Spleen (tissue), 11 donors: ENCODE results near the gene LRTM2. TPM values are rescaled to one million over a fixed set of nuclear protein-coding genes. Genes with fewer than 3 reads are reported as not detected.

Experiments used
- DNase-seq: peaks from one replicate; pipeline ENCODE4 v3.0.0-alpha.2; 2020
- H3K27ac ChIP-seq, 8 donors: fragments of 200-600 bp; sonication (generic) in 7 of 8; 1 replicate in 4 of 8; 2 replicates in 4 of 8; pipeline versions ENCODE4 v1.5.0 to v1.8.0; 2016 to 2021; ENCODE audit warnings: inconsistent platforms in 4 of 8, mild to moderate bottlenecking in 4 of 8, moderate library complexity in 1 of 8
- H3K27me3 ChIP-seq, 7 donors: fragments of 200-600 bp; sonication (generic) in 6 of 7; replicated peaks in 1 of 7; 1 replicate in 4 of 7; 2 replicates in 3 of 7; pipeline versions ENCODE4 v1.5.0 to v1.8.0; 2016 to 2021; ENCODE audit warnings: inconsistent platforms in 3 of 7, mild to moderate bottlenecking in 1 of 7
- H3K36me3 ChIP-seq, 6 donors: fragments of 200-600 bp; sonication (generic) in 5 of 6; 1 replicate in 4 of 6; 2 replicates in 2 of 6; pipeline versions ENCODE4 v1.5.0 to v1.8.0; 2016 to 2021; ENCODE audit warnings: inconsistent platforms in 2 of 6
- H3K4me1 ChIP-seq, 6 donors: fragments of 200-600 bp; sonication (generic) in 5 of 6; 1 replicate in 3 of 6; 2 replicates in 3 of 6; pipeline versions ENCODE4 v1.5.0 to v1.8.0; 2016 to 2021; ENCODE audit warnings: inconsistent platforms in 3 of 6
- H3K4me3 ChIP-seq, 8 donors: fragments of 200-600 bp; sonication (generic) in 7 of 8; 1 replicate in 4 of 8; 2 replicates in 4 of 8; pipeline versions ENCODE4 v1.5.0 to v1.8.0; 2016 to 2021; ENCODE audit warnings: inconsistent platforms in 4 of 8, mild to moderate bottlenecking in 4 of 8, moderate library complexity in 2 of 8
- H3K9me3 ChIP-seq, 8 donors: fragments of 200-600 bp; sonication (generic) in 7 of 8; 1 replicate in 4 of 8; 2 replicates in 4 of 8; pipeline versions ENCODE4 v1.5.0 to v1.8.0; 2016 to 2021; ENCODE audit warnings: inconsistent platforms in 4 of 8
- POLR2A ChIP-seq, 3 donors: fragments of 450-650 bp; IDR thresholded peaks; one replicate each; pipeline ENCODE4 v1.5.1; 2017; ENCODE audit warnings: antibody characterized with exemption in 3 of 3, mild to moderate bottlenecking in 1 of 3
- POLR2AphosphoS5 ChIP-seq, 3 donors: sonication (generic); formaldehyde crosslinking; IDR thresholded peaks; one replicate each; pipeline ENCODE4 v1.5.1; 2017; ENCODE audit warnings: antibody characterized with exemption in 3 of 3
- WGBS, 5 donors: extraction: QIAGEN DNeasy Blood & Tissue Kit in 3 of 5; methylation state at CpG; one replicate each; pipeline versions ENCODE4 v1.1.5 to v1.1.7; 2013 to 2018; 5-methylcytosine and 5-hydroxymethylcytosine counted together
- intact Hi-C: fragments of 100-400 bp; cut with DNase I; formaldehyde crosslinking; loops from one replicate; pipeline ENCODE4 v1.15.0; 2023; ENCODE audit warnings: low total_unique reads
- polyA plus RNA-seq, 3 donors: library from polyadenylated mRNA; stranded (reverse); fragments of 200-250 nt; gene quantifications; one replicate each; pipeline ENCODE4 v1.2.1, GENCODE V29; 2013
- total RNA-seq, 7 donors: library from RNA; depleted of rRNA in 3 of 7; stranded (reverse); fragments of >200 nt in 3 of 7; fragmentation: NEBNext Ultra II Directional in 4 of 7; extraction: Animal tissue kit (Norgen Biotek cat#: 25700) in 4 of 7; gene quantifications; one replicate each; pipeline versions ENCODE4 v1.1.0 to v1.2.1, GENCODE V29; 2016 to 2021
- TF ChIP-seq, protein P1 (sequence below), 11 experiments: fragments of 200-600 bp in 7 of 11; fragments of 450-650 bp in 4 of 11; sonication (generic) in 4 of 11; IDR thresholded peaks in 8 of 11; conservative IDR thresholded peaks in 3 of 11; 1 replicate in 7 of 11; 2 replicates in 4 of 11; pipeline versions ENCODE4 v1.4.0 to v1.8.0; 2016 to 2021; ENCODE audit warnings: antibody characterized with exemption in 11 of 11, inconsistent platforms in 4 of 11, mild to moderate bottlenecking in 1 of 11
- donor health status: healthy with polysubstance abuse.
- donor health status: DM: no; HTN: no; CAD: no; lungs with moderate emphysema.
- donor health status: DM: no; HTN: no; CAD: no.
- donor health status: Bipolar disorder and iron deficiency.
- donor health status: healthy.
- donor health status: DM: no; HTN: no; CAD: no.
- donor health status: DM: yes; HTN: yes; CAD: no.

The LRTM2 gene
- total and polyA plus RNA-seq, 10 donors: 0.12 TPM; not detected in 9

DNA sequence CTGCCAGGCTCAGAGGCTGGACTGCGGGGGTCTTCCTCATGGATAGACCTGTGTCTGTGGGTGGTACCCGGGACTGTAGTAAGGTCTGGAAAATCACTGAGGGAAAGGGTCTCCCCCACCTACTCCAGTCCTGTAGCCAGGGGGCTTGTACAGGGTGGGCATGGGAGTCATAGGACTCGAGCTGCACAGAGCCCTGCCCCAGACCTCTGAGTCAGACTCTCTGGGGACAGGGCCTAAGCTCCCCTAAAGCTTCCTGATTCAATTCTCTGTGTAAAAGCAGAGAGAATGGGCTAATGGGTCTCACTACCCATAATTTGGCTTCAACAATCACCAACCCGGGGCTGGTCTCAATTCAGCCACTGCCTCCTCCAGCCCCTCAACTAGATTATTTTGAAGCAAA lies 27.0 kb downstream of the LRTM2 start:
- TF ChIP-seq, protein P1, sequence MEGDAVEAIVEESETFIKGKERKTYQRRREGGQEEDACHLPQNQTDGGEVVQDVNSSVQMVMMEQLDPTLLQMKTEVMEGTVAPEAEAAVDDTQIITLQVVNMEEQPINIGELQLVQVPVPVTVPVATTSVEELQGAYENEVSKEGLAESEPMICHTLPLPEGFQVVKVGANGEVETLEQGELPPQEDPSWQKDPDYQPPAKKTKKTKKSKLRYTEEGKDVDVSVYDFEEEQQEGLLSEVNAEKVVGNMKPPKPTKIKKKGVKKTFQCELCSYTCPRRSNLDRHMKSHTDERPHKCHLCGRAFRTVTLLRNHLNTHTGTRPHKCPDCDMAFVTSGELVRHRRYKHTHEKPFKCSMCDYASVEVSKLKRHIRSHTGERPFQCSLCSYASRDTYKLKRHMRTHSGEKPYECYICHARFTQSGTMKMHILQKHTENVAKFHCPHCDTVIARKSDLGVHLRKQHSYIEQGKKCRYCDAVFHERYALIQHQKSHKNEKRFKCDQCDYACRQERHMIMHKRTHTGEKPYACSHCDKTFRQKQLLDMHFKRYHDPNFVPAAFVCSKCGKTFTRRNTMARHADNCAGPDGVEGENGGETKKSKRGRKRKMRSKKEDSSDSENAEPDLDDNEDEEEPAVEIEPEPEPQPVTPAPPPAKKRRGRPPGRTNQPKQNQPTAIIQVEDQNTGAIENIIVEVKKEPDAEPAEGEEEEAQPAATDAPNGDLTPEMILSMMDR (IDR thresholded peaks at IDR 0.05 in 8 of 11, conservative IDR thresholded peaks at IDR 0.05 in 3 of 11): no peak
- no peak for TF ChIP-seq POLR2A (IDR thresholded peaks at IDR 0.05)
- TF ChIP-seq POLR2AphosphoS5 (IDR thresholded peaks at IDR 0.05): no peak
- H3K4me1 ChIP-seq: peaks cover 0 to 4% (median 1%) of the 10 kb centered on the region in 6 donors
- no peak overlapping the region for H3K4me3 ChIP-seq
- intact Hi-C loops: no loop called here
- WGBS, 5 donors: 59 to 90% (median 64%) methylated on average over 4 of the region's 4 CpGs
- peaks cover 0 to 32% (median 6%) of the 10 kb centered on the region in 7 donors for H3K27me3 ChIP-seq
- DNase-seq: no peak
- H3K36me3 ChIP-seq: no peaks in the 10 kb centered on the region
- no peaks in the 10 kb centered on the region for H3K9me3 ChIP-seq
- H3K27ac ChIP-seq: no peak overlapping the region

DNA sequence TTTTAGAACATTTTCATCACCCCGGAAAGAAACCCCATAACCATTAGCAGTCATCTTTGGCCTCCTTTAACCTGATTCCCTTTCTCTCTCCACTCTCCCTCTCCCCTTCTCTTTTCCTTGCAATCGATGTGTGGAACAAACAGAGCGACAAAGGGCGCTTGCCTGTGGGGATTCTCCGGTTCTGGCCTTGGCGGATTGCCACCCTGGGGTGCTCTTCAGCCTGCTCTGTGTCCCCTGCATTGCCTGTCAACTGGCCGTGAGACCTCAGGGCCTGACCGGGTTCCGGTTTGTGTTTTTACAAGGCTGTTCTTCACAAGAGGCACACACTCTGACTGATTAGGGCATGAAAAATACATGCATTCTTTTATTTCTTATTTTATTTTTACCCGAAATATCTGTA lies 27.8 kb downstream of the LRTM2 start:
- peaks cover 0 to 24% (median 3%) of the 10 kb centered on the region in 7 donors for H3K27me3 ChIP-seq
- 72 to 92% (median 85%) methylated on average over 10 of the region's 10 CpGs for WGBS, 5 donors
- no peak overlapping the region for H3K27ac ChIP-seq
- no peak overlapping the region for H3K4me3 ChIP-seq
- no peak for DNase-seq
- no peaks in the 10 kb centered on the region for H3K36me3 ChIP-seq
- H3K9me3 ChIP-seq: no peaks in the 10 kb centered on the region
- no peaks in the 10 kb centered on the region for H3K4me1 ChIP-seq
- intact Hi-C loops: no loop called here
- TF ChIP-seq, protein P1 (IDR thresholded peaks at IDR 0.05 in 8 of 11, conservative IDR thresholded peaks at IDR 0.05 in 3 of 11): no peak
- no peak for TF ChIP-seq POLR2AphosphoS5 (IDR thresholded peaks at IDR 0.05)
- TF ChIP-seq POLR2A (IDR thresholded peaks at IDR 0.05): no peak

DNA sequence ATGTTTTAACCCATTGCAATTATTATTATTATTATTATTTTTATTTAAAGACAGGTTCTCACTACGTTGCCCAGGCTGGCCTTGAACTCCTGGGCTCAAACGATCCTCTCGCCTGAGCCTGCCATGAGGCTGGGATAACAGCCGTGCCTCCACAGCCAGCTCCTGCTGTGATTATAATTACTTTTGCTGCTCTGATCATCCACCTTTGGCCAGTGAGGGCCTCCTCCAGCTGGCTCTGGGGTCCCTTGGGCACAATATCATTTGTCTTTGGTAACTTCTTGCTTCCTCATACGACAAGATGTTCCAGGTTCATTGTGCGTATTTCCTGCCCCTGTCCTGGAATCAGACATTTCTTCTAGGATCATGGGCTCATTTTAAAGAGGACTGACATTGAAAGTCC lies 28.4 kb downstream of the LRTM2 start:
- no peak for DNase-seq
- no peaks in the 10 kb centered on the region for H3K36me3 ChIP-seq
- 63 to 85% (median 74%) methylated on average over 6 of the region's 6 CpGs for WGBS, 5 donors
- no peak overlapping the region for H3K4me3 ChIP-seq
- no peak overlapping the region for H3K27ac ChIP-seq
- H3K4me1 ChIP-seq: no peaks in the 10 kb centered on the region
- intact Hi-C loops: no loop called here
- H3K27me3 ChIP-seq: peaks cover 0 to 19% (median 0%) of the 10 kb centered on the region in 7 donors
- peaks cover 0 to 4% (median 0%) of the 10 kb centered on the region in 8 donors for H3K9me3 ChIP-seq
- TF ChIP-seq, protein P1 (IDR thresholded peaks at IDR 0.05 in 8 of 11, conservative IDR thresholded peaks at IDR 0.05 in 3 of 11): no peak
- TF ChIP-seq POLR2AphosphoS5 (IDR thresholded peaks at IDR 0.05) (no peak), POLR2A (IDR thresholded peaks at IDR 0.05) (no peak)

DNA sequence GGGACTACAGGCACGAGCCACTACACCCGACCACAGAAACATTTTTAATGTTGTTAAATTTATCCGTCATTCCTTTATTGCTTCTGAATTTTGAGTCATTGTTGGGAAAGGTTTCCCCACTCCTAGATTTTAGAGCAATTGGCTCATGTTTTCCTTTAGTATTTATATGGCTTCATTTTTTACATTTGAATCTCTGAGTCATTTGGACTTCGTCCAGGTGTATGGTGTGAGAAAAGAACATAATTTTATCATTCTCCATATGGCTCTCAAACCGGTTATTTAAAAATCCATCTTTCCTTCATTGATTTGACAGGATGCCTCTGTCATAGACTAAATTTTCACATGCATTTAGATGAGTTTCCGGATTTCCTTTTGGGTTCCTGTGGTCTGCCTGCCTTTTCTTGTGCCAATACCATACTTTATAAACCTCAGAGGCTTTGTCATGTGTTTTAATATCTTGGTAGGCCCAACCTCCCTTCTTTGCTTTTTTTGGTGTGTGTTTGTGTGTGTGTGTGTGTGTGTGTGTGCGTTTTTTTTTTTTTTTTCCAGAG lies 30.9 kb downstream of the LRTM2 start:
- WGBS, 5 donors: 67 to 79% (median 73%) methylated on average over 7 of the region's 7 CpGs
- intact Hi-C loops: no loop called here
- Histone ChIP-seq H3K27me3 (peaks cover 0 to 7% (median 0%) of the 10 kb centered on the region in 7 donors), H3K36me3 (no peaks in the 10 kb centered on the region), H3K4me1 (no peaks in the 10 kb centered on the region), H3K27ac (no peak overlapping the region), H3K9me3 (peaks cover 0 to 29% (median 17%) of the 10 kb centered on the region in 8 donors), H3K4me3 (no peak overlapping the region)
- TF ChIP-seq, protein P1 (IDR thresholded peaks at IDR 0.05 in 8 of 11, conservative IDR thresholded peaks at IDR 0.05 in 3 of 11): no peak
- TF ChIP-seq POLR2AphosphoS5 (IDR thresholded peaks at IDR 0.05) (no peak), POLR2A (IDR thresholded peaks at IDR 0.05) (no peak)
- DNase-seq: no peak
